ENCODE measurements around the gene THEM5.

Gene THEM5

GRCh38 chr1:151839457-151840403 lies 13.8 kb downstream of the THEM5 start, which contains the start of gene C2CD4D:
Gene C2CD4D (minus strand): TSS chr1:151839820. CDS start chr1:151838989, 831 bp downstream.
- DNase-seq (ENCODE audit: low spot score): no peak

GRCh38 chr1:151839082-151839412 lies 14.5 kb downstream of the THEM5 start:
- no peak for DNase-seq (ENCODE audit: low spot score)

DNA sequence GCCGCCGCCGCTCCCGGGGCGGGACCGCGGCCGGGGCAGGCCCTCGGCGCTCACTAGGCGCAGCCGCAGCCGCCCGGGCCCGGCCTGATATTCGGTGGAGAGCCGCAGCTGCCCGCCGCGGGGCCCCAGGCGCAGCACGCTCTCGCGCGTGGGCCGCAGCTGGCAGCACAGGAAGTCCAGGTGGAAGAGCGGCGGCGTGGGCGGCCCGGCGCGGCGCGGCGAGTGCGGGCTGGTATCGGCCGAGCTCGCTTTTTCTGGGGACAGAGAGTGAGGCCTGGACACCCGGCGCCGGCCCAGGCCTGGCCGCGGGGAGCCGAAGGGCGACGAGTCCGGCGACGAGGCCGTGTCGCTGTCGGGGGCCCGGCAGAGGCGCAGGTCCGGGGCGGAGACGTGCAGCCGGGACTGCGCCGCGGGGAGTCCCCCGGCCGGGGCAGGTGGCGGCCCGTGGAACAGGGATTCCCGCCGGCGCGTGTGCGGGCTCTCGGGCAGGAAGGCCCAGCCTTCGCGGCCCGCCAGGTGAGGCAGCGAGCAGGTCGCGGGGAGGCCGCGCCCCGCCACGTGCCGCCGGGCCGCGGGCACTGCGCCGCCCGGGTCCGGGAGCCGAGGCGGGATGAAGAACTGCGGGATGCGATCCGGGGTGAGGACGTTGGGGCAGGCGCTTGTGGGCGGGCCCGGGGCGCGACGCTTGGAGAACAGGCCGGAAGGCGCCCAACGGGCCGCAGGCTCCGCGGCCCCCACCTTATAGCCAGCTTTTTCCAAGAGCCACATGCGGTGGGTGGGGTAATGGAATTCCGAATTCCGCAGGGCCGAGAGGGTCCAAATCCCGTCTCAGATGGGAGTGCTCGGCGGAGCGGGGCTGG lies 15.1 kb downstream of the THEM5 start:
- DNase-seq (ENCODE audit: low spot score): peak; percentile 68

DNA sequence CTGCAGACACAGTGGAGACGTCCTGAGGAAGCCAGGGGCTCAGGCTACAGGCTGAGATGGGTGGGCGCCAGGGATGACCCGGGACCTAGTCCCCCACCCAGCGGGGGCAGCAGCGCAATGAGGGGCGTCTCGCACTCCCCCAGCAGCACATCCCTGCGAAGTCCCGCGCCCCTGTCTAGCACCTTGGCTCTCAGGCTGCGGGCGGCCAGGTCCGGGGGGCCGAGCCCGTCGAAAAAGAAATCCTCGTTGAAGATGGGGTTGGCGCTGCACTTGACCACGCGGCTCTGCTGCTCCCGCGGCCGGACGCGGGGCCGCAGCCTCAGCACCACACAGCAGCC lies 15.7 kb downstream of the THEM5 start:
- no peak for DNase-seq (ENCODE audit: low spot score)

DNA sequence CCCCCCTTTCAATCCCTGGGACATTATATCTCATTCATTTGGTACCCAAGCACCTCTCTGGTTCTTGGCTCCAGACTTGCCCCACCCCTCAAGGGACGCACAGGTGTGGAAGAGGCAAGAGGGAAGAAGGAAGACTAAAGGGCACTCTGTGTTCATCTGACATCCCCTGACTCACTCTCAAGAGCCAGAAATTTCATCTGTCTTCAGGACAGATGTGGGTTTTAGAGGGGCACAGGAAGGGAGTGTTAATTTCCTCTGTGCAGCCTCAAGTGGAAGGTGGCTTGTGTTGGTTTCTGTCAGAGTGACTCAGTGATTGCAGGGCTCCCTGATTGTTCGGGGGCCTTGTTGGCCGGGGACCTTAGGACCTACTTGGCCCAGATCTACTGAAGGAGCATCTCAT lies 16.3 kb downstream of the THEM5 start:
- DNase-seq (ENCODE audit: low spot score): no peak

DNA sequence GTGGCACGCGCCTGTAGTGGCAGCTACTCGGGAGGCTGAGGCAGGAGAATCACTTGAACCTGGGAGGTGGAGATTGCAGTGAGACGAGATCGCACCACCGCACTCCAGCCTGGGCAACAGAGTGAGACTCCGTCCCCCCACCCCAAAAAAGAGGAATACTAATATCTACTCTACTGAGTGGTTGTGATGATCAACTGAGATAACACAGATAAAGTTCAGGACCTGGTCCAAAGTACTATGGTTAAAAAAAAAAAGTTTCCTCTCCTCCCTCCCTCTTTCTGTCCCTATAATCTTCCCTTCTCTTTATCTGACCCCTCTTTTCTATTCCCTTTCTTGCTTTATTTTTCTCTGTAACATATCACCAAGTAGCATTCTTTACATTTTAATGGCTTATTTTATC lies 17.9 kb downstream of the THEM5 start:
- no peak for DNase-seq (ENCODE audit: low spot score)

DNA sequence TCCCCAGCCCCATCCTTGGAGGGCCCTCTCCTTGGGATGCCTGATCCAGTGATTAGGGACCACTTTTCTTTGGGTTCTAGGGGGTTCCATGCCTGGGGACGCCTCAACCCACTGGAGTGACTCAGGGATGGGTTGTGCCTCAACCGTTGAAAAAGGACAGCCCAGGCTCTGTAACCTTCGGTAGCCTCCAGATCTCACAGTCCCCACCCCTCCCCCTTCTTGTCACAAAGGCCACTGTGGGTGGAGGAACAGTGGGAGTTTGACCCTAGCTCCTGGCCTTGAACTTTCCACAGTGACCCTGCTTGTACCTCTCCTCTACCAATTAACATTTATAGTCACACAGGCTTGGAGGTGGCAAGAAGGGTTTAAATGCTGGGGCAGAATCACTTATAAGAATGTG lies 19.3 kb downstream of the THEM5 start:
- no peak for DNase-seq (ENCODE audit: low spot score)

- DNase-seq (ENCODE audit: low spot score): no peak
Measured at GRCh38 chr1:151833172-151833900, 20.2 kb downstream of the THEM5 start.

DNA sequence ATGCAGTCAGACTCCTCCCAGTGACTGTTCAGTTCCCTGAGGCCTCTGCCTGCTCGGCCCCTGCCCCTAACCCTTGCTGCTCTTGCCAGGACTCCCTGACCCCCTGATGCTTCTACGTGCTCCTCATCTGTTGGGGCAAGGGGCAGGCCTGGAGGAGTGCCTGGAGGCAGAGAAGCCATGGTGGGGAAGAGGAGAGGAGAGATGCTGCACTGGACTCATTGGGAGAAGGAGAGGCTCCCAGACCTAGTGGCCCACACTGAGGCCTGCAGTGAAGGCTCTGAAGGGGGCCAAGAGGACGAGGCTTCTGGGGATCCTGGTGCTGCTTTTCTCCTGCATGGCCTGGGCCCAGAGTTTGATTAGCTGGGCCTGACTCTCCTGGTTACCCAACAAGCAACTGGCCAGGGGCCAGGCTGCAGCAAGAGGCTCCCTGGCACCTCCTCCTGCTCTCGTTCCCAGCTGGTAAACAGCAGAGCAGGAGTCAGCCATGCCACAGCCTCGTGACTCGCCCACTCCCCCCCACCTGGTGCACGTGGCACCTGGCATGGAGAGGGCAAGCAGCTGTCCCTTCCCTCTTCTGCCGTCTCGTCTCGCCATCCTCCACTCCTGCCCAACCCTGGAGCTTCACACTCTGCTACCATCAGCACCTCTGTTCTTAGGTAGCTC lies 21.1 kb downstream of the THEM5 start:
- peak; percentile 74 for DNase-seq (ENCODE audit: low spot score)

DNA sequence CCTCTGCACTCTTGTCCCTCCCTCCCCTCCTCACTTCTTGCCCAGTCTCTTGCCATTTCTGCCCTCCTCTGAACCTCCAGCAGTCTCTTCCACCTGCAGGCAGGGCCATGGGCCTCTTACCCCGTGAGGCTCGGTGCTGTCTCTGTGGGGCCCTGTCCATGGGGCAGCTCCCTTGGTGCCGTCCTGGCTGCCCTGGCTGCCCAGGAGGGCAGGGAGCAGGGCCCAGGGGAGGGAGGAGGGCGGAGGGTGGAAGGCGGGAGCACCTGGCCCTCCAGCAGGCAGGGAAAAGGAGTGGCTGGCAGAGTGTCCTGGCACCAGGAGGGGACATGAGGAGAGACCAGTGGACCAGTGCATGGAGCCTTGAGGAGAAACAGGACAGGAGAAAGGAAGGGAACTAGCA lies 21.9 kb downstream of the THEM5 start, which contains the start of gene RORC:
Gene RORC, minus strand, starts transcription at position 198 of the 400 bp plus-strand sequence. Its CDS starts 38 bp downstream, at position 160.
- no peak for DNase-seq (ENCODE audit: low spot score)

DNA sequence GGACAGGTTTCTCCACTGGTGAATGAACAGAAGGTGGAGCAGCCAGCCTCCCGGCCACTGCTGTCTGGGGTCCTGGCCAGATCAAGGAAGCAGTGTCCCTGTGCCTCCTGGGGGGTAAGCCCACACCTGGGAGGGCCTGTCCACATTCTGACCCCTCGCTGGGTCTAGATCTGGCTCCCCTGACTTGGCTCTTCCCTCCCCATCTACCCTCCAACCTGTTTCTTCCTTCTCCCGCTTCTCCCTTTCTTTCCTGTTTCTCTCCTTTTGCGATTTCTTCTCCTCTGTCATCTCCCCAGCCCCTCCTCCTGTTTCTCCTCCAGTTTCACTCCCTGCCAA lies 22.3 kb downstream of the THEM5 start:
- no peak for DNase-seq (ENCODE audit: low spot score)

DNA sequence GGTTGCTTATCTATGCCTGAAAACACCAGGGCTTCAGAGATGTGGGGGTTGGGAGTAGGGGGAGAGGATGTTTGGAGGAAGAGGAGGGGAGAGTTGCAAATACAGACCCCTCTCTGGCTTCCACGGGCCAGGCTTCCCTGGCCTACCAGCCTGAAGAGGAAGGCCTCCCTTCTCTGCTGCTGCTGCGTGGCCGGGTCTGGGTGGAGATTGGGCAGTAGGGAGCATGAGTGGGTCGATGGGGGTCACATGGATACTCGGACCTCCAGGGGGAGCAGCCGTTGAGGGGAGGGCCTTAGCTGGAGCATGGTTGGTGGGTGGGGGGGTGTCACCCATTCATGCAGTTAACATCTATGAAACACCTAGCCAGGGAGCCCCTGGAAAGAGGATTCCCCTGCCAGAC lies 23.5 kb downstream of the THEM5 start:
- DNase-seq (ENCODE audit: low spot score): no peak

DNA sequence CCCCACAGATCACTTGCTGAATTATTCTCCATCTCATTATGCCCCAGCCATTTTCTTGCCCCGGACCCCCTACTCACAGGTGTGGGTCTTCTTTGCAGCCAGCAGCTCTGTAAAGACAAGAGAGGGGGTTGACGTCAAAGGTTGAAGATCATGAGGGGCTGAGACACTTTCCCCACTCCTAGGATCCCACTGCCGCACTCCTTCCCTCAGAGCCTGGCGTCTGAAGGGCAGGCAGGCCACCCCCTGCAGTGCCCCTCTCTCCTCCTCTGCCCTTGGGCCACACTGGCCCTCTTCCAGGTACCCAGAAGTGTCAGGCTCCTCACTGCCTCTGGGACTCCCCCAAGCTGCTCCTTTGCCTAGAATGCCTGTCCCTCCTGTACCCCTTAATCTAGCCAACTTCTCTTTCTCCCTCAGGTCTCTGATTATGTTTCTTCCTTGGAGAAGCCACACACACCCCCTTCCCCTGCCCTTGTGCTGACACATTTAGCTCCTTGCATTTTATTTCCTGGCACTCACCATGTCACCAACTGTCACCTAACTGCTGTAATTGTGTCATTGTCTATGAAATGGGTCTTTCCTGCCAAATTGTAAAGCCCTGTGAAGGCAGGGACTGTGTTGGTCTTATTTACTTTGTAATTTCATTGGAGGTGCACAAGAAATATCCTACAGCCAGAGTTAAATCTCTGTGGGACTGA lies 24.0 kb downstream of the THEM5 start:
- no peak for DNase-seq (ENCODE audit: low spot score)

- peak; percentile 64 for DNase-seq (ENCODE audit: low spot score)
Measured at GRCh38 chr1:151828921-151829320, 24.6 kb downstream of the THEM5 start.

DNA sequence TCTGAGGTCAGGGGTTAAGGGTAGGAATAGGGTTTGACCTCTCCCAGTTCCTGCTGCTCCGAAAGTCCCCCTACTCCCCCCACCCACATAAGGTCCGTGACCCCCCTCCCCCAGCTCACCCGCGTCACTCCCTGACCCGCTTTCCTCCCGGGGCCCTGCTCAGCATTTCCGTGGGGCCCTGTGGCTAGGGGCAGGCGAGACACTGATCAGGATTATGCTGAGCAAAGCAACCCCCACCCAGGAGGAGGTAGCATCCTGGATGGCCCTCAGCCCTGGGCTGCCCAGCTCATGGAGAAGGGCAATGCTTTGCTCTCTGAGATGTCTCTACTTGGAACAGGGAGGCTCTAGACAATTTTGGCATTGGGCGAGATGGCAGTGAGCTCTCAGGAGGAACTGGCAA lies 25.7 kb downstream of the THEM5 start:
- DNase-seq (ENCODE audit: low spot score): no peak

DNA sequence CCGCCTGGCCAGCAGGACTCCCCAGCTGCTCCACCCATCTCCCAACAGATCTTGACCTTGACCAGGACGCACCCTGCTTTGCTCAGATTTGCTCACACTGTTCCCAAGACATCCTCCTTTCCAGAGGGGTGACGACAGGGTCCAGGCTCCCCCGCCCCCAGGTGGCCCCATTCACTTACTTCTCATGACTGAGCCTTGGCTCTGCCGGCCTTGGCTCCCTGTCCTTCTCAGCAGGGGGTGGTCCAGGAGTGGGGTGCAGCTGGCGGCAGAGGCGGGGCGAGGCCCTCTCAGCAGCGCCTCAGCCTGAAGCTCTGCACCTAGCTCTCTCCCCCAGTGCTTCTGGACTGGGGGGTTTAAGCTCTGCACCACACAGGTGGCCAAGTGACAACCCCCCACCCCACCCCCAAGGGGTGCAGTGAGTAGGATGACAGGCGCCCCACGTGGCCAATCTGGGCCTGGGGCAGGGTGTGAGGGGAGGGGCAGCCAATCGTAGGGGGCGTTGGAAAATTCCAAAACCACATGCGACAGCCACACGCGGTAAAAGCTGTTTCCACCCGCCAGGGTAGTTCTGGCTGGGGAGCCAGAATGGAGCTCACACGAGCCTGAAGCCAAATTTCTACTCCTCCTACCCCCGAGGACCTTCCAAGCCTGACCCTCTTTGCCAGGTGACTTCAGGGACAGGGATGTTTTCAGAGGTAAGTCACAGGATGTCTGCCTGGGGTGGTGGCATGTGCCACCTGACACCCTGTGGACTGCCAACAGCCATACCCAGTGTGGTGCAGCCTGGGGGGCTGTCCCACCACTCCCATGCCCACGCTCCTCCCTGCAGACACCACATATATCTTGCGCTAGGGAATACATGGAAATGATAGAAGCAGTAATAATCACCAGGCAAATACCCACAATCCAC lies 27.5 kb downstream of the THEM5 start:
- DNase-seq (ENCODE audit: low spot score): no peak

- DNase-seq (ENCODE audit: low spot score): no peak
Measured at GRCh38 chr1:151825204-151825603, 28.3 kb downstream of the THEM5 start.

DNA sequence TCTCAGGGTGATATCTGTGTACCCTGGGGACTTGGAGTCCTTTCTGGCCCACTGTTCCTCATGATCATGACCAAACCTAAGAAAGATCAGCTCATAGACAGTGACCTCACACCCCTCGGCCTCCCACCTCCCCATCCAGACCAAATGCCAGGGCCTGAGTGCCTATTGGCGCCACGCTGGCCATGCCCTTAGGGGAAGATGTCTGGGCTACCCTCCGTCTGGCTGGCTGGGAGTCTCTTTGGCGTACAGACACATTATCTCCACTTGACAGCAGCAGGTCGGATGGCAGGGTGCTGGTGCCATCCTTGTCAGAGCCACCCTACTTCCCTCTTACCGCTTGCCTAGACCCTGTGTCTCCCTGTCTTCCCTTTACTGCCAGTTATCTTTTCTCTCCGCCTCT lies 30.3 kb downstream of the THEM5 start:
- DNase-seq (ENCODE audit: low spot score): no peak

- DNase-seq (ENCODE audit: low spot score): no peak
Measured at GRCh38 chr1:151822404-151822803, 31.1 kb downstream of the THEM5 start.

GRCh38 chr1:151820940-151821339 lies 32.6 kb downstream of the THEM5 start:
- DNase-seq (ENCODE audit: low spot score): no peak
